AG04449 (cell line): ENCODE data around the gene RAP1GAP2.

Experiments
- CTCF ChIA-PET: fragments of 350-600 bp; formaldehyde crosslinking; extraction: SDS; loops from one replicate; lab custom pipeline; 2021; ENCODE audit warnings: antibody characterized with exemption; lab: Yijun Ruan, JAX
- POLR2A ChIA-PET: fragments of 400-600, 350-600 bp; formaldehyde crosslinking; extraction: SDS; loops from one replicate; lab custom pipeline; 2020; ENCODE audit warnings: antibody characterized with exemption, inconsistent platforms; lab: Yijun Ruan, JAX
- DNase-seq: peaks from one replicate; pipeline ENCODE4 v3.0.0-alpha.2; 2010; ENCODE audit warnings: low read depth, low spot score
- H3K4me3 ChIP-seq: 2 replicates; pipeline ENCODE4 v1.5.1; 2011; ENCODE audit warnings: low read depth, mild to moderate bottlenecking, control low read depth, low read length
- CTCF ChIP-seq: IDR thresholded peaks from one replicate; pipeline ENCODE4 v1.5.1; 2011; ENCODE audit warnings: mild to moderate bottlenecking, moderate library complexity, low read length, control low read depth, inconsistent platforms; ENCODE audit not compliant: insufficient read depth; ENCODE audit errors: missing control alignments

The RAP1GAP2 gene

GRCh38 chr17:2933606-2934005 is 137.4 kb downstream of the RAP1GAP2 start:
- ChIA-PET POLR2A (no interaction called here), CTCF (no interaction called here)
- no peak for DNase-seq
- no peak overlapping the region for H3K4me3 ChIP-seq
- no peak for TF ChIP-seq CTCF

- no peak overlapping the region for H3K4me3 ChIP-seq
- no peak for TF ChIP-seq CTCF
- POLR2A ChIA-PET = no interaction called here
- CTCF ChIA-PET = no interaction called here
- DNase-seq = no peak
Measured at GRCh38 chr17:2935632-2936031, 139.4 kb downstream of the RAP1GAP2 start.

- no peak overlapping the region for H3K4me3 ChIP-seq
- DNase-seq = no peak
- ChIA-PET CTCF (no interaction called here), POLR2A (no interaction called here)
- no peak for TF ChIP-seq CTCF
Measured at GRCh38 chr17:2936351-2936750, 140.1 kb downstream of the RAP1GAP2 start.

- CTCF ChIA-PET = no interaction called here
- no peak for TF ChIP-seq CTCF
- POLR2A ChIA-PET = no interaction called here
- no peak overlapping the region for H3K4me3 ChIP-seq
- no peak for DNase-seq
Measured at GRCh38 chr17:2936771-2937321, 140.6 kb downstream of the RAP1GAP2 start.

GRCh38 chr17:2937331-2938003 is 141.2 kb downstream of the RAP1GAP2 start:
- POLR2A ChIA-PET = no interaction called here
- no peak overlapping the region for H3K4me3 ChIP-seq
- DNase-seq = no peak
- TF ChIP-seq CTCF = no peak
- CTCF ChIA-PET = no interaction called here

- no peak for TF ChIP-seq CTCF
- ChIA-PET CTCF (no interaction called here), POLR2A (no interaction called here)
- DNase-seq = no peak
- no peak overlapping the region for H3K4me3 ChIP-seq
Measured at GRCh38 chr17:2939714-2940351, 143.6 kb downstream of the RAP1GAP2 start.
